CD14-positive monocyte (primary cell): ENCODE data around the gene XPOT. TPM values are rescaled to one million over a fixed set of nuclear protein-coding genes. Genes with fewer than 3 reads are reported as not detected.
A peak's percentile ranks its signal among the peaks of the same experiment; 100 is the strongest.

Experiments used
- DNase-seq, 3 donors: peaks; one replicate each; pipeline ENCODE4 v3.0.0-alpha.2; 2011 to 2022
- H2AFZ ChIP-seq: 2 replicates; pipeline ENCODE4 v1.6.0; 2012; ENCODE audit warnings: mild to moderate bottlenecking, low read depth, low read length, inconsistent platforms; ENCODE audit not compliant: insufficient read depth, poor library complexity, severe bottlenecking
- H3K27ac ChIP-seq, 2 donors: 1 replicate in 1 of 2; 2 replicates in 1 of 2; pipeline ENCODE4 v1.5.1; 2012 to 2013; ENCODE audit warnings: low read length in 2 of 2, control low read depth in 1 of 2, inconsistent platforms in 1 of 2, low read depth in 1 of 2, mild to moderate bottlenecking in 1 of 2
- H3K27me3 ChIP-seq, 2 donors: one replicate each; pipeline versions ENCODE4 v1.6.0 to v1.6.1; 2011 to 2013; ENCODE audit warnings: low read length in 2 of 2; ENCODE audit not compliant: control insufficient read depth in 2 of 2, insufficient read depth in 2 of 2
- H3K36me3 ChIP-seq, 2 donors: replicated peaks in 1 of 2; 1 replicate in 1 of 2; 2 replicates in 1 of 2; pipeline versions ENCODE4 v1.5.1 to v1.6.1; 2012 to 2013; ENCODE audit warnings: low read length in 2 of 2, control low read depth in 1 of 2, inconsistent platforms in 1 of 2, mild to moderate bottlenecking in 1 of 2; ENCODE audit not compliant: insufficient read depth in 2 of 2, control insufficient read depth in 1 of 2
- H3K4me1 ChIP-seq, 2 donors: 1 replicate in 1 of 2; 2 replicates in 1 of 2; pipeline versions ENCODE4 v1.5.1 to v1.6.1; 2012 to 2013; ENCODE audit warnings: low read length in 2 of 2, control low read depth in 1 of 2, inconsistent platforms in 1 of 2, mild to moderate bottlenecking in 1 of 2, moderate library complexity in 1 of 2; ENCODE audit not compliant: insufficient read depth in 2 of 2, control insufficient read depth in 1 of 2
- H3K4me2 ChIP-seq: replicated peaks from 2 replicates; pipeline ENCODE3; 2012; ENCODE audit warnings: low read length, moderate library complexity, mild to moderate bottlenecking; ENCODE audit not compliant: poor library complexity, severe bottlenecking; ENCODE audit errors: extremely low read depth
- H3K4me3 ChIP-seq, 3 experiments: fragments of 200-600 bp in 1 of 3; sonication (generic) in 1 of 3; replicated peaks in 1 of 3; 1 replicate in 2 of 3; 2 replicates in 1 of 3; pipeline ENCODE4 v1.5.1; 2011 to 2013; ENCODE audit warnings: low read length in 3 of 3, mild to moderate bottlenecking in 3 of 3, control low read depth in 2 of 3, low read depth in 2 of 3, inconsistent platforms in 1 of 3, moderate library complexity in 1 of 3
- H3K79me2 ChIP-seq: 2 replicates; pipeline ENCODE4 v1.6.0; 2012; ENCODE audit warnings: mild to moderate bottlenecking, control low read depth, inconsistent platforms, low read length, moderate library complexity; ENCODE audit not compliant: insufficient read depth
- H3K9ac ChIP-seq: 2 replicates; pipeline ENCODE4 v1.6.0; 2017; ENCODE audit warnings: low read length, mild to moderate bottlenecking; ENCODE audit not compliant: insufficient read depth, poor library complexity, severe bottlenecking
- H3K9me3 ChIP-seq, 2 donors: replicated peaks in 1 of 2; 1 replicate in 1 of 2; 2 replicates in 1 of 2; pipeline versions ENCODE4 v1.5.1 to v1.6.1; 2012 to 2013; ENCODE audit warnings: low read length in 2 of 2, control low read depth in 1 of 2; ENCODE audit not compliant: control insufficient read depth in 1 of 2, insufficient read depth in 1 of 2
- H4K20me1 ChIP-seq: 2 replicates; pipeline ENCODE4 v1.6.0; 2012; ENCODE audit warnings: mild to moderate bottlenecking, low read length, control low read depth, moderate library complexity; ENCODE audit not compliant: insufficient read depth
- H3K27ac Mint-ChIP-seq, 7 donors: one replicate each; pipeline ENCODE4 v1.8.0; 2020; ENCODE audit warnings: mild to moderate bottlenecking in 7 of 7, mixed read lengths in 7 of 7, moderate library complexity in 6 of 7, inconsistent platforms in 2 of 7
- H3K27me3 Mint-ChIP-seq, 3 donors: one replicate each; pipeline ENCODE4 v1.8.0; 2021 to 2022; ENCODE audit warnings: low read depth in 3 of 3, mild to moderate bottlenecking in 3 of 3, mixed read lengths in 3 of 3, moderate library complexity in 3 of 3, inconsistent platforms in 1 of 3
- H3K36me3 Mint-ChIP-seq, 2 donors: one replicate each; pipeline ENCODE4 v1.8.0; 2020; ENCODE audit warnings: mixed read lengths in 2 of 2, inconsistent platforms in 1 of 2, mild to moderate bottlenecking in 1 of 2
- H3K4me1 Mint-ChIP-seq: one replicate; pipeline ENCODE4 v1.8.0; 2020; ENCODE audit warnings: mild to moderate bottlenecking, mixed read lengths
- H3K4me3 Mint-ChIP-seq, 2 donors: one replicate each; pipeline ENCODE4 v1.8.0; 2020; ENCODE audit warnings: mild to moderate bottlenecking in 2 of 2, mixed read lengths in 2 of 2, moderate library complexity in 1 of 2
- H3K9me3 Mint-ChIP-seq, 7 donors: one replicate each; pipeline ENCODE4 v1.8.0; 2020 to 2022; ENCODE audit warnings: mixed read lengths in 7 of 7, mild to moderate bottlenecking in 6 of 7, moderate library complexity in 6 of 7, inconsistent platforms in 2 of 7
- CTCF ChIP-seq: fragments of 200-600 bp; IDR thresholded peaks from one replicate; pipeline ENCODE4 v1.8.0; 2022; ENCODE audit warnings: antibody characterized with exemption, mild to moderate bottlenecking
- WGBS: methylation state at CpG from one replicate; pipeline ENCODE4 v1.1.5; 2013; ENCODE audit warnings: missing lambda C conversion rate; ENCODE audit not compliant: insufficient coverage; 5-methylcytosine and 5-hydroxymethylcytosine counted together
- intact Hi-C, 2 donors: fragments of 100-400 bp; cut with micrococcal nuclease; formaldehyde crosslinking; loops; one replicate each; pipeline versions ENCODE4 v1.15.0 to v1.15.1; 2023
- polyA plus RNA-seq, 3 donors: library from polyadenylated mRNA; depleted of rRNA in 1 of 3; unstranded in 2 of 3; stranded (reverse) in 1 of 3; fragments of 300-500 nt in 2 of 3; fragments of >200 nt in 1 of 3; fragmentation: Illumina TruSeq in 2 of 3; gene quantifications; 1 replicate in 2 of 3; 2 replicates in 1 of 3; pipeline ENCODE4 v1.2.3, GENCODE V29; 2012 to 2021
- small RNA-seq: library from RNA; depleted of rRNA; stranded (forward); fragments of <200 nt; gene quantifications from one replicate; pipeline ENCODE3, GENCODE V24; 2012; ENCODE audit warnings: low read depth; ENCODE audit not compliant: insufficient read length

The XPOT gene
- polyA plus RNA-seq, 3 donors, result 18.3 to 19.9 (median 19.3) TPM

GRCh38 chr12:64497903-64498302, 93.7 kb downstream of the XPOT start:
- intact Hi-C loops, result loop anchor here in 1 of 2 donors (10.0 kb wide), 1 partner anchor 73 kb away; no protein-coding TSS in a partner anchor
- Mint-ChIP-seq H3K9me3 (peaks cover 0 to 2% (median 0%) of the 10 kb centered on the region in 7 donors), H3K4me1 (peaks cover 14% of the 10 kb centered on the region), H3K27me3 (peaks cover 0 to 1% (median 0%) of the 10 kb centered on the region in 3 donors), H3K4me3 (no peak overlapping the region), H3K36me3 (peaks cover 66 to 78% of the 10 kb centered on the region in 2 donors), H3K27ac (no peak overlapping the region)
- no peak overlapping the region for H2AFZ ChIP-seq
- H3K36me3 ChIP-seq, result peaks cover 58 to 82% of the 10 kb centered on the region in 2 donors
- H3K4me3 ChIP-seq, result no peak overlapping the region
- no CpG with 5 or more reads among the region's 1 CpG for WGBS
- no peaks in the 10 kb centered on the region for H4K20me1 ChIP-seq
- peaks cover 9 to 17% of the 10 kb centered on the region in 2 donors for H3K4me1 ChIP-seq
- DNase-seq, result no peak
- TF ChIP-seq CTCF, result no peak
- no peak overlapping the region for H3K4me2 ChIP-seq
- H3K9ac ChIP-seq, result no peak overlapping the region
- no peaks in the 10 kb centered on the region for H3K9me3 ChIP-seq
- H3K79me2 ChIP-seq, result no peaks in the 10 kb centered on the region
- H3K27ac ChIP-seq, result no peak overlapping the region
- H3K27me3 ChIP-seq, result no peaks in the 10 kb centered on the region

- Histone ChIP-seq H3K4me1 (peaks cover 9 to 17% of the 10 kb centered on the region in 2 donors), H4K20me1 (no peaks in the 10 kb centered on the region), H2AFZ (no peak overlapping the region), H3K4me2 (peak overlapping the region; percentile 39), H3K36me3 (peaks cover 37 to 57% of the 10 kb centered on the region in 2 donors), H3K9me3 (no peaks in the 10 kb centered on the region), H3K9ac (no peak overlapping the region), H3K79me2 (no peaks in the 10 kb centered on the region), H3K4me3 (peak overlapping the region in 1 of 3 experiments; percentile 40), H3K27ac (peak overlapping the region in 1 of 2 donors; percentile 80), H3K27me3 (no peaks in the 10 kb centered on the region)
- Mint-ChIP-seq H3K4me1 (peaks cover 14% of the 10 kb centered on the region), H3K27ac (peak overlapping the region; percentile 49 to 89 (median 77)), H3K9me3 (no peaks in the 10 kb centered on the region), H3K36me3 (peaks cover 46 to 57% of the 10 kb centered on the region in 2 donors), H3K27me3 (no peaks in the 10 kb centered on the region), H3K4me3 (peak overlapping the region; percentile 8 to 36)
- DNase-seq, result peak; percentile 21 to 30 (median 26)
- intact Hi-C loops, result no loop called here
- TF ChIP-seq CTCF, result no peak
- WGBS, result no CpG with 5 or more reads among the region's 3 CpGs
These were observed 96.2 kb downstream of the XPOT start for GRCh38 chr12:64500394-64500793.

Small RNAs within 50 kb of the gene (small RNA-seq; reads per million reads assigned to genes)
- not detected for gene RF01210

Other genes starting within 250 kb of the XPOT start
- gene KICS2, start 182.1 kb upstream of the XPOT start, polyA plus RNA-seq, result 1 to 10 TPM; 2.7 to 5.5 (median 3.5) TPM
- not detected for gene C12orf56, start 13.6 kb upstream of the XPOT start, polyA plus RNA-seq
- 10 to 100 TPM; 14.3 to 24.7 (median 15.5) TPM for gene TBK1, start 47.7 kb downstream of the XPOT start, polyA plus RNA-seq
- 10 to 100 TPM in 2 of 3 donors, 1 to 10 TPM in 1; 6.6 to 77.9 (median 14.5) TPM for gene RASSF3, start 206.1 kb downstream of the XPOT start, polyA plus RNA-seq